ENCODE results near the gene CYCS. TPM values are rescaled to one million over a fixed set of nuclear protein-coding genes. Genes with fewer than 3 reads are reported as not detected.

CYCS gene
- total RNA-seq, 1 experiment from 2014 or later: 224 TPM

- intact Hi-C loops (cut with micrococcal nuclease): loop anchor here (10.0 kb wide), 3 partner anchors 211 to 1231 kb away; no protein-coding TSS in a partner anchor
Measured at GRCh38 chr7:25095516-25096345, 29.3 kb downstream of the CYCS start.

More at GRCh38 chr7:25095516-25096345, 29.3 kb downstream of the CYCS start:
- Histone ChIP-seq H3K4me1 (ENCODE audit: control insufficient read depth in 1 of 2, insufficient read depth in 2 of 2, low read length in 2 of 2) (peaks cover 2 to 30% of the 10 kb centered on the region in 2 experiments; a peak in 3 of 4 replicates), H3K4me2 (ENCODE audit: low read length) (no peak overlapping the region), H3K9me2 (ENCODE audit: insufficient read depth) (no peaks in the 10 kb centered on the region), H4K20me1 (ENCODE audit: insufficient read depth) (no peaks in the 10 kb centered on the region), H3K36me3 (ENCODE audit: control insufficient read depth in 1 of 2, insufficient read depth in 2 of 2, low read length in 2 of 2) (no peaks in the 10 kb centered on the region), H3K4me3 (replicated peaks in 1 of 2; ENCODE audit: low read depth in 1 of 2, low read length in 2 of 2) (no peak overlapping the region), H3K27ac (ENCODE audit: low read depth, low read length) (no peak overlapping the region), H3K9ac (ENCODE audit: low read length) (no peak overlapping the region), H2AFZ (ENCODE audit: low read depth, low read length, poor library complexity, severe bottlenecking) (peak overlapping the region; percentile 67), H3K79me2 (ENCODE audit: insufficient read depth, low read length) (no peaks in the 10 kb centered on the region), H3K9me3 (ENCODE audit: control insufficient read depth in 1 of 2, insufficient read depth in 1 of 2, low read depth in 1 of 2, low read length in 2 of 2) (no peaks in the 10 kb centered on the region), H3K27me3 (ENCODE audit: insufficient read depth, low read length) (no peaks in the 10 kb centered on the region)
- CTCF ChIA-PET: interaction anchor here (0.7 to 6.0 kb wide), 3 partner anchors 111 to 373 kb away, joined by 3 to 85 read pairs (median 3); no protein-coding TSS in a partner anchor
- RAD21 ChIA-PET (ENCODE audit: low non-redundant PET in 1 of 2, low total read pairs in 2 of 2, uncharacterized antibody in 2 of 2, unreplicated experiment in 2 of 2): interaction anchor here in 1 of 2 experiments (1.1 kb wide), 1 partner anchor 283 kb away, joined by 3 read pairs; no protein-coding TSS in a partner anchor
- DNase-seq (ENCODE audit: low read depth, low spot score): no peak
- no TSS peak for BruUV-seq (replicated peaks)
- TF ChIP-seq TCF7L2 (IDR thresholded peaks at IDR 0.05; ENCODE audit: borderline replicate concordance, extremely low read depth, insufficient read depth, insufficient read length): no peak
- no peak for TF ChIP-seq JUND (IDR thresholded peaks at IDR 0.05)
- no peak for TF ChIP-seq ZNF274 (IDR thresholded peaks at IDR 0.05; ENCODE audit: low read depth, low read length)
- TF ChIP-seq FOSL1 (IDR thresholded peaks at IDR 0.05; ENCODE audit: low read depth): no peak
- no peak for TF ChIP-seq CBX3 (IDR thresholded peaks at IDR 0.05; ENCODE audit: low read depth)
- TF ChIP-seq EZH2phosphoT487 (IDR thresholded peaks at IDR 0.05; ENCODE audit: borderline replicate concordance): no peak
- no peak for TF ChIP-seq SIN3A (IDR thresholded peaks at IDR 0.05; ENCODE audit: low read depth)
- no peak for TF ChIP-seq SRF (IDR thresholded peaks at IDR 0.05; ENCODE audit: low read depth)
- TF ChIP-seq POLR2A (IDR thresholded peaks at IDR 0.05; ENCODE audit: borderline replicate concordance, extremely low read depth, insufficient read depth, insufficient read length): no peak
- TF ChIP-seq ELF1 (IDR thresholded peaks at IDR 0.05; ENCODE audit: borderline replicate concordance, low read depth): no peak
- TF ChIP-seq EZH2 (IDR thresholded peaks at IDR 0.05): no peak
- no peak for TF ChIP-seq REST (IDR thresholded peaks at IDR 0.05; ENCODE audit: low read depth)
- no peak for TF ChIP-seq SP1 (IDR thresholded peaks at IDR 0.05; ENCODE audit: low read depth)
- no peak for TF ChIP-seq CEBPB (IDR thresholded peaks at IDR 0.05; ENCODE audit: low read depth)
- TF ChIP-seq POLR2AphosphoS5 (IDR thresholded peaks at IDR 0.05; ENCODE audit: low read depth, low read length): no peak
- TF ChIP-seq EGR1 (IDR thresholded peaks at IDR 0.05; ENCODE audit: low read depth): no peak
- no peak for TF ChIP-seq YY1 (IDR thresholded peaks at IDR 0.05; ENCODE audit: extremely low read depth, insufficient replicate concordance, low read depth, low read length)
- no peak for TF ChIP-seq ZBTB33 (IDR thresholded peaks at IDR 0.05; ENCODE audit: extremely low read depth, insufficient replicate concordance, low read length)
- no peak for TF ChIP-seq CTCF (IDR thresholded peaks at IDR 0.05 in 2 of 3, conservative IDR thresholded peaks at IDR 0.05 in 1 of 3; ENCODE audit: borderline replicate concordance in 1 of 3, insufficient read depth in 1 of 3, low read depth in 2 of 3, low read length in 2 of 3)
- no peak for ATAC-seq
- POLR2A ChIA-PET: no interaction called here
